Amniotic stem cell (primary cell): ENCODE measurements around the gene PCDH12.
A peak's percentile ranks its signal among the peaks of the same experiment; 100 is the strongest.
"Not testable (repeated sequence)": the region's sequence is repeated elsewhere in the genome, so short reads cannot be mapped to it uniquely, and the experiment has no call there.

ENCODE experiments used
- DNase-seq: peaks from one replicate; lab custom pipeline; 2025; lab: John Stamatoyannopoulos, UW

Gene PCDH12

GRCh38 chr5:141940695-141941271 lies 17.2 kb downstream of the PCDH12 start:
- DNase-seq: no peak

GRCh38 chr5:141935538-141935937 lies 22.5 kb downstream of the PCDH12 start:
- no peak for DNase-seq

GRCh38 chr5:141934099-141934844 lies 23.7 kb downstream of the PCDH12 start:
- DNase-seq: no peak

GRCh38 chr5:141933151-141933550 lies 24.9 kb downstream of the PCDH12 start:
- DNase-seq: no peak

- no peak for DNase-seq
Observed at GRCh38 chr5:141931694-141932093, 26.3 kb downstream of the PCDH12 start.

GRCh38 chr5:141929398-141930058 lies 28.5 kb downstream of the PCDH12 start:
- no peak for DNase-seq

GRCh38 chr5:141928051-141928450 lies 30.0 kb downstream of the PCDH12 start:
- no peak for DNase-seq

GRCh38 chr5:141926434-141926833 lies 31.6 kb downstream of the PCDH12 start:
- DNase-seq: no peak

- peak; percentile 86 for DNase-seq
Observed at GRCh38 chr5:141923448-141924313, 34.3 kb downstream of the PCDH12 start, which contains the start of gene DELE1. DELE1 (plus strand) TSS chr5:141923871; CDS start chr5:141923942, 71 bp downstream.

GRCh38 chr5:141922827-141923447 lies 35.1 kb downstream of the PCDH12 start:
- DNase-seq: not testable (repeated sequence)

GRCh38 chr5:141920771-141921170 lies 37.2 kb downstream of the PCDH12 start:
- no peak for DNase-seq

- no peak for DNase-seq
Observed at GRCh38 chr5:141919218-141920119, 38.5 kb downstream of the PCDH12 start.

GRCh38 chr5:141917760-141918159 lies 40.2 kb downstream of the PCDH12 start:
- no peak for DNase-seq

- no peak for DNase-seq
Observed at GRCh38 chr5:141916522-141916921, 41.5 kb downstream of the PCDH12 start.

GRCh38 chr5:141915881-141916336 lies 42.1 kb downstream of the PCDH12 start:
- no peak for DNase-seq

- DNase-seq: no peak
Observed at GRCh38 chr5:141914797-141915196, 43.2 kb downstream of the PCDH12 start.

GRCh38 chr5:141914199-141914743 lies 43.7 kb downstream of the PCDH12 start:
- DNase-seq: no peak

GRCh38 chr5:141913560-141914198 lies 44.3 kb downstream of the PCDH12 start:
- no peak for DNase-seq

- no peak for DNase-seq
Observed at GRCh38 chr5:141910271-141910673, 47.7 kb downstream of the PCDH12 start.

- DNase-seq: no peak
Observed at GRCh38 chr5:141909212-141909611, 48.8 kb downstream of the PCDH12 start.
